Measurements from ENCODE around the gene FAM13C.

GRCh38 chr10:59279991-59280505, 82.3 kb downstream of the FAM13C start:
- TF ChIP-seq POLR2AphosphoS5 (IDR thresholded peaks at IDR 0.05; ENCODE audit: low read depth, low read length) (no peak), POLR2A (IDR thresholded peaks at IDR 0.05; ENCODE audit: low read depth, low read length) (no peak), TAF1 (IDR thresholded peaks at IDR 0.05; ENCODE audit: borderline replicate concordance, low read depth, low read length) (no peak)
